GM18511 (cell line): ENCODE data around the gene GUCY1B1.

Experiments used
- ATAC-seq: cut with Tn5 transposase; IDR thresholded peaks from one replicate; pipeline ENCODE4 v1.9.1; 2021; ENCODE audit warnings: mild to moderate bottlenecking, moderate library complexity; ENCODE audit not compliant: unreplicated experiment

Gene GUCY1B1

DNA sequence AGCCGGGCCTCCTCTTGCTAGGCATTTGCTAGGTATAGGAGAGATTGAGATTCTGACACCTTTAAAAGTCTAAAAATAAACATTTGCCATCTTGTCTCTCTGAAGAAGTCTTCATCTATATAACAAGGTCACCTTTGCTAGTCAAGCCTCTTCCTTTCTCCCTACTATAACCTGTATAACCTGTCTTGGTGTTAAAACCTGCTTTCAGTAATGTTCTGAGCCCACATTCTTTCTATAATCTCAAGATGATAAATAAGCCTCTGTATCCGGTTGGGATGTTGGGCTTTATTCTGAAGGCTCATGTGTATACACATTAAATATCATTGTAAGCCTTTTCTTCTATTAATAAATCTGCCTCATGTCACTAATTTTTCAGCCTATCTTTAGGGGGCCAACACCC lies 97.1 kb downstream of the GUCY1B1 start:
- ATAC-seq, result no peak
